ENCODE measurements around the gene SPINK1. TPM values are rescaled to one million over a fixed set of nuclear protein-coding genes. Genes with fewer than 3 reads are reported as not detected.

Gene SPINK1
- total and polyA plus RNA-seq, 9 of the 15 experiments (the other 6 are each of a cell fraction or from before 2014, with no cell fraction given), result 0.45 to 2.2 (median 0.65) TPM; not detected in 1

DNA sequence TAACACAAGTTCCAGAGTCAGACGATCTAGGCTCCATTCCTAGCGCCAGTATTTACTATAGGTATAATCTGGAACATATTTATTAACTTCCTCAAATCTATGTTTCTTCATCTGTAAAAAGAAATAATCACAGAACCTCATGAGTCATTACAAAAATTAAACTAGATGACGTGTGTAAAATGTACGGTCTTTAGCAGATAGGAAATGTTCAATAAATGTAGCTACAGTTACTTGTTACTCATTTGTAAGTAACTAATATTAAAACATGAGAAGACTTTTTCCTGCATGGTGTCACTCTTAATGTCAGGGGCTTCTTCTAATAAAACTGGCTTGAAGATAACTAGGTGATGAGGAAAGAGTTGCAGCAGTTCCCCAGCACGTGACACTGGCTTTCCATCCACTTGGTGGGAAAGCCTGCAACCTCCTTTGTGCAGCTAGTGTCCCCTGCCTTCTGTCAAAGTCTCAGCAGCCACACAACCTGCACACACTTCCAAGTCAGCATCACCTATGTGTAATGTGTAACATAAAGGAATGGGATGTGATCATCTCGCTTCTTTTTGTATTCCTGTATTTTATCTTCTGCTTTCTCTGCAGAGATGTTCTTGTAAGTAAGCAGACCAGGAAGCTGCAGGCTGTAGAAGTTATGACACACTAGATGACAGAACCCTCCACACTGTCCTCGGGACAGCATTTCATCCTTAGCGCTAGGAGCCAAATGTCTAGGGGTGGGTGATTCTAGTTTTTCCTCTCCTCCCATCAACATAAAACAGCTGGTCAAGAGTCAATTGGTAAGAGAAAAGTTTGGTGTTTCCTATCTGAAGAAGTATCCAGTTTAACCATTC is 47.1 kb downstream of the SPINK1 start:
- no peaks in the 10 kb centered on the region for H3K9me1 ChIP-seq (ENCODE audit: control insufficient read depth, insufficient read depth, low read length)
- H3K27me3 ChIP-seq (ENCODE audit: control insufficient read depth in 2 of 2, insufficient read depth in 2 of 2, low read length in 2 of 2), result no peaks in the 10 kb centered on the region
- H3K9ac ChIP-seq (ENCODE audit: insufficient read depth in 1 of 2, low read depth in 2 of 2, low read length in 2 of 2), result no peak overlapping the region
- no TSS peak for BruUV-seq (replicated peaks)
- no peaks in the 10 kb centered on the region for H3K4me1 ChIP-seq (replicated peaks in 1 of 2; ENCODE audit: control insufficient read depth in 2 of 2, insufficient read depth in 2 of 2, low read length in 2 of 2)
- DNase-seq (ENCODE audit: extremely low read depth in 1 of 4, low spot score in 3 of 4), result no peak
- no peak overlapping the region for H3K4me3 ChIP-seq
- H4K20me1 ChIP-seq (replicated peaks; ENCODE audit: control insufficient read depth, insufficient read depth, low read length), result no peaks in the 10 kb centered on the region
- no peaks in the 10 kb centered on the region for H3K9me3 ChIP-seq (replicated peaks; ENCODE audit: control insufficient read depth, insufficient read depth, low read depth, low read length)
- FAIRE-seq, result no peak
- H3K4me2 ChIP-seq (ENCODE audit: insufficient read depth, low read length), result no peak overlapping the region
- in situ Hi-C loops (cut with MboI), result no loop called here
- no peak overlapping the region for H3K27ac ChIP-seq (ENCODE audit: extremely low read depth, low read depth, low read length)
- no peak for ATAC-seq
- intact Hi-C loops (cut with micrococcal nuclease), result no loop called here
- ChIA-PET CTCF (ENCODE audit: low intra/inter-chr PET ratio) (no interaction called here), POLR2A (no interaction called here)
- no peaks in the 10 kb centered on the region for H3K79me2 ChIP-seq (ENCODE audit: control insufficient read depth, insufficient read depth, low read length)
- no peaks in the 10 kb centered on the region for H3K36me3 ChIP-seq (ENCODE audit: control insufficient read depth, insufficient read depth, low read length)
- H2AFZ ChIP-seq (ENCODE audit: low read depth, low read length), result no peak overlapping the region
- 0% methylated on average over 8 of the region's 8 CpGs for WGBS (ENCODE audit: insufficient coverage, low coverage, missing lambda C conversion rate)
- TF ChIP-seq RBFOX2 (IDR thresholded peaks at IDR 0.05; ENCODE audit: low read depth, low read length) (no peak), ZKSCAN8 (CRISPR knock-in tag; IDR thresholded peaks at IDR 0.05) (no peak), HDGF (IDR thresholded peaks at IDR 0.05) (no peak), GTF2A2 (tag; IDR thresholded peaks at IDR 0.05) (no peak), CEBPB (tag; IDR thresholded peaks at IDR 0.05) (no peak), ZNF655 (CRISPR knock-in tag; IDR thresholded peaks at IDR 0.05) (no peak), FOSL1 (tag; conservative IDR thresholded peaks at IDR 0.05) (no peak), HNRNPL (IDR thresholded peaks at IDR 0.05; ENCODE audit: low read depth, low read length) (no peak), HDAC2 (IDR thresholded peaks at IDR 0.05) (no peak), SREBF2 (CRISPR knock-in tag; IDR thresholded peaks at IDR 0.05) (no peak), ZFP36 (IDR thresholded peaks at IDR 0.05; ENCODE audit: low read depth, low read length, partially characterized antibody) (no peak), SMARCC2 (IDR thresholded peaks at IDR 0.05; ENCODE audit: low read depth) (no peak), ADNP (tag; IDR thresholded peaks at IDR 0.05) (no peak)
- TF ChIP-seq, protein P1, sequence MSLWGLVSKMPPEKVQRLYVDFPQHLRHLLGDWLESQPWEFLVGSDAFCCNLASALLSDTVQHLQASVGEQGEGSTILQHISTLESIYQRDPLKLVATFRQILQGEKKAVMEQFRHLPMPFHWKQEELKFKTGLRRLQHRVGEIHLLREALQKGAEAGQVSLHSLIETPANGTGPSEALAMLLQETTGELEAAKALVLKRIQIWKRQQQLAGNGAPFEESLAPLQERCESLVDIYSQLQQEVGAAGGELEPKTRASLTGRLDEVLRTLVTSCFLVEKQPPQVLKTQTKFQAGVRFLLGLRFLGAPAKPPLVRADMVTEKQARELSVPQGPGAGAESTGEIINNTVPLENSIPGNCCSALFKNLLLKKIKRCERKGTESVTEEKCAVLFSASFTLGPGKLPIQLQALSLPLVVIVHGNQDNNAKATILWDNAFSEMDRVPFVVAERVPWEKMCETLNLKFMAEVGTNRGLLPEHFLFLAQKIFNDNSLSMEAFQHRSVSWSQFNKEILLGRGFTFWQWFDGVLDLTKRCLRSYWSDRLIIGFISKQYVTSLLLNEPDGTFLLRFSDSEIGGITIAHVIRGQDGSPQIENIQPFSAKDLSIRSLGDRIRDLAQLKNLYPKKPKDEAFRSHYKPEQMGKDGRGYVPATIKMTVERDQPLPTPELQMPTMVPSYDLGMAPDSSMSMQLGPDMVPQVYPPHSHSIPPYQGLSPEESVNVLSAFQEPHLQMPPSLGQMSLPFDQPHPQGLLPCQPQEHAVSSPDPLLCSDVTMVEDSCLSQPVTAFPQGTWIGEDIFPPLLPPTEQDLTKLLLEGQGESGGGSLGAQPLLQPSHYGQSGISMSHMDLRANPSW (CRISPR knock-in tag; IDR thresholded peaks at IDR 0.05), result no peak
- TF ChIP-seq, protein P2, sequence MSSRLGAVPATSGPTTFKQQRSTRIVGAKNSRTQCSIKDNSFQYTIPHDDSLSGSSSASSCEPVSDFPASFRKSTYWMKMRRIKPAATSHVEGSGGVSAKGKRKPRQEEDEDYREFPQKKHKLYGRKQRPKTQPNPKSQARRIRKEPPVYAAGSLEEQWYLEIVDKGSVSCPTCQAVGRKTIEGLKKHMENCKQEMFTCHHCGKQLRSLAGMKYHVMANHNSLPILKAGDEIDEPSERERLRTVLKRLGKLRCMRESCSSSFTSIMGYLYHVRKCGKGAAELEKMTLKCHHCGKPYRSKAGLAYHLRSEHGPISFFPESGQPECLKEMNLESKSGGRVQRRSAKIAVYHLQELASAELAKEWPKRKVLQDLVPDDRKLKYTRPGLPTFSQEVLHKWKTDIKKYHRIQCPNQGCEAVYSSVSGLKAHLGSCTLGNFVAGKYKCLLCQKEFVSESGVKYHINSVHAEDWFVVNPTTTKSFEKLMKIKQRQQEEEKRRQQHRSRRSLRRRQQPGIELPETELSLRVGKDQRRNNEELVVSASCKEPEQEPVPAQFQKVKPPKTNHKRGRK (tag; IDR thresholded peaks at IDR 0.05), result no peak

All from K562 (cell line).